Glutamatergic neuron (in vitro differentiated cells): ENCODE measurements around the gene DGAT2L6. TPM values are rescaled to one million over a fixed set of nuclear protein-coding genes. Genes with fewer than 3 reads are reported as not detected.

Experiments used
- DNase-seq: peaks from one replicate; pipeline ENCODE4 v3.0.0; 2022
- H3K27ac Mint-ChIP-seq: one replicate; pipeline ENCODE4 v1.8.0; 2020; ENCODE audit warnings: mild to moderate bottlenecking, mixed read lengths, inconsistent platforms; ENCODE audit not compliant: unreplicated experiment
- H3K27me3 Mint-ChIP-seq: one replicate; pipeline ENCODE4 v1.8.0; 2020; ENCODE audit warnings: mild to moderate bottlenecking, moderate library complexity, mixed read lengths, inconsistent platforms; ENCODE audit not compliant: unreplicated experiment
- H3K36me3 Mint-ChIP-seq: one replicate; pipeline ENCODE4 v1.8.0; 2020; ENCODE audit warnings: mild to moderate bottlenecking, mixed read lengths, inconsistent platforms; ENCODE audit not compliant: unreplicated experiment
- H3K4me1 Mint-ChIP-seq: one replicate; pipeline ENCODE4 v1.8.0; 2020; ENCODE audit warnings: mild to moderate bottlenecking, low read depth, mixed read lengths, inconsistent platforms; ENCODE audit not compliant: unreplicated experiment
- H3K4me3 Mint-ChIP-seq: one replicate; pipeline ENCODE4 v1.8.0; 2020; ENCODE audit warnings: mild to moderate bottlenecking, mixed read lengths, inconsistent platforms; ENCODE audit not compliant: unreplicated experiment
- H3K9me3 Mint-ChIP-seq: one replicate; pipeline ENCODE4 v1.8.0; 2020; ENCODE audit warnings: mild to moderate bottlenecking, moderate library complexity, mixed read lengths, inconsistent platforms; ENCODE audit not compliant: unreplicated experiment
- total RNA-seq: library from RNA; stranded (reverse); fragmentation: NEBNext Ultra II Directional; extraction: Animal tissue kit (Norgen Biotek cat#: 25700); gene quantifications from one replicate; pipeline ENCODE4 v1.2.1, GENCODE V29; 2021; ENCODE audit not compliant: unreplicated experiment
- TF ChIP-seq, protein P1 (sequence below): fragments of 200-600 bp; sonication (generic); IDR thresholded peaks from one replicate; pipeline ENCODE4 v1.5.0; 2021; ENCODE audit not compliant: partially characterized antibody, unreplicated experiment

DGAT2L6 gene
- total RNA-seq, 1 donor from 2014 or later, result not detected

DNA sequence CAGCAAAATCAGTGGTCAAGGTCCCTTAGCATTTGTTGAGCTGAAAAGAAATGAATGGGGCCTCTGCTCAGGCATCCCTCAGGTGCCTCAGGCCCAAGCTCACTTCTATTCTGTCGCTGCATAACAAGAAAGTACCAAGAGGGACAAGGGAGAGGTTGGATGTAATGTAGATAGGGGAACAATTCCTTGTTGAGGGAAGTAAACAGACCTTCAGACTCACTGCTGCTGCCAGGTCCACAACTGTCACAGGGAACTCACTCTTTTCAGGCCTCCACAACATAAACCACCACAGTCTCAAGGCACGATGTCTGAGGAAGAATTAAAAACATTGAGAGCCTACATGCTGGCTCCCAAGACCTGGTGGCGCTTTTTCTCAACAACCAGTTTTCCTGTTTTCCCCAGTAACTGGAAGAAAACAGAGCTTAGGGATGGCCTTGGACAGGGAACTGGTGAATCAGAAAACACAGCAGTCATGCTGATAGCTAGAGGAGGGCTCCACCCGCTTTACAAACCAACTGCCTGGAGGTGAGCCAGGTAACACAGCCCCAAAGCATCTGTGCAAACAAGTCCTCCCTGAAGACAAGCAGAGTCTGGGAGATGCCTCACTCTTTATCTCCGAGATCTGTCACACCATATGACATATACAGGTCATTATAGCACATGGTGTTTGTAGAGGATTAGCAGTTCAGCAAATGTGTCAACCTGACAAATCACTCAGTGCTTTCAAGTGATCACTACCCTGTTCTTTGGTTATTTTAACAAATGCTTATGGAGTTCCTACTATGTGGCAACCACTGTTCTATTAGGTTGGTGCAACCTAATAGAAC is 42.9 kb downstream of the DGAT2L6 start:
- no peaks in the 10 kb centered on the region for H3K36me3 Mint-ChIP-seq
- H3K27me3 Mint-ChIP-seq, result no peaks in the 10 kb centered on the region
- no peaks in the 10 kb centered on the region for H3K9me3 Mint-ChIP-seq
- H3K4me3 Mint-ChIP-seq, result no peak overlapping the region
- DNase-seq, result no peak
- H3K27ac Mint-ChIP-seq, result no peak overlapping the region
- no peaks in the 10 kb centered on the region for H3K4me1 Mint-ChIP-seq
- TF ChIP-seq, protein P1, sequence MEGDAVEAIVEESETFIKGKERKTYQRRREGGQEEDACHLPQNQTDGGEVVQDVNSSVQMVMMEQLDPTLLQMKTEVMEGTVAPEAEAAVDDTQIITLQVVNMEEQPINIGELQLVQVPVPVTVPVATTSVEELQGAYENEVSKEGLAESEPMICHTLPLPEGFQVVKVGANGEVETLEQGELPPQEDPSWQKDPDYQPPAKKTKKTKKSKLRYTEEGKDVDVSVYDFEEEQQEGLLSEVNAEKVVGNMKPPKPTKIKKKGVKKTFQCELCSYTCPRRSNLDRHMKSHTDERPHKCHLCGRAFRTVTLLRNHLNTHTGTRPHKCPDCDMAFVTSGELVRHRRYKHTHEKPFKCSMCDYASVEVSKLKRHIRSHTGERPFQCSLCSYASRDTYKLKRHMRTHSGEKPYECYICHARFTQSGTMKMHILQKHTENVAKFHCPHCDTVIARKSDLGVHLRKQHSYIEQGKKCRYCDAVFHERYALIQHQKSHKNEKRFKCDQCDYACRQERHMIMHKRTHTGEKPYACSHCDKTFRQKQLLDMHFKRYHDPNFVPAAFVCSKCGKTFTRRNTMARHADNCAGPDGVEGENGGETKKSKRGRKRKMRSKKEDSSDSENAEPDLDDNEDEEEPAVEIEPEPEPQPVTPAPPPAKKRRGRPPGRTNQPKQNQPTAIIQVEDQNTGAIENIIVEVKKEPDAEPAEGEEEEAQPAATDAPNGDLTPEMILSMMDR, result no peak

GRCh38 chrX:70226048-70226447 is 48.8 kb downstream of the DGAT2L6 start:
- DNase-seq, result no peak
- no peaks in the 10 kb centered on the region for H3K27me3 Mint-ChIP-seq
- no peak overlapping the region for H3K4me3 Mint-ChIP-seq
- H3K27ac Mint-ChIP-seq, result no peak overlapping the region
- H3K9me3 Mint-ChIP-seq, result no peaks in the 10 kb centered on the region
- TF ChIP-seq, protein P1, result no peak
- H3K36me3 Mint-ChIP-seq, result no peaks in the 10 kb centered on the region
- H3K4me1 Mint-ChIP-seq, result no peaks in the 10 kb centered on the region

DNA sequence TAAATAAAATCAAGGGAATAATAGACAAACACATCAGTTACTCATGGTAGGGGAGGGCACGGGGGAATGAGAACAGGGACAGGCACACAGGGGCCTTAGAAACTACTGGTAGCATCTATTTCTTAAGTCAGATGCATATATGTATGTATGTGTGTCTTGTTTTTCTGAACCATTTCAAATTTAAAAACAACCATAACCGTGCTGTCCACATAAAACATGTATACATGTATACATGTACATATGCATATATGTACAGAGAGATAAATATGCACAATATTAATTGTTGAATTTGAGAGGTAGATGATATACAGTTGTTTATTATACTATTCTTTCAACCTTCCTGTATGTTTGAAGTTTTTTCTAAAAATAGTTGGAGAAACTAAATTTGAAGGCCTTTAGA is 49.4 kb downstream of the DGAT2L6 start:
- no peak for DNase-seq
- TF ChIP-seq, protein P1, result no peak
- Mint-ChIP-seq H3K4me3 (no peak overlapping the region), H3K36me3 (no peaks in the 10 kb centered on the region), H3K27me3 (no peaks in the 10 kb centered on the region), H3K9me3 (no peaks in the 10 kb centered on the region), H3K27ac (no peak overlapping the region), H3K4me1 (no peaks in the 10 kb centered on the region)

GRCh38 chrX:70231666-70232065 is 54.4 kb downstream of the DGAT2L6 start:
- Mint-ChIP-seq H3K9me3 (no peaks in the 10 kb centered on the region), H3K36me3 (no peaks in the 10 kb centered on the region), H3K27me3 (no peaks in the 10 kb centered on the region), H3K4me1 (no peaks in the 10 kb centered on the region), H3K27ac (no peak overlapping the region), H3K4me3 (no peak overlapping the region)
- DNase-seq, result no peak
- TF ChIP-seq, protein P1, result no peak

- Mint-ChIP-seq H3K4me1 (no peaks in the 10 kb centered on the region), H3K36me3 (no peaks in the 10 kb centered on the region), H3K27ac (no peak within 1 kb of the TSS), H3K9me3 (no peaks in the 10 kb centered on the region), H3K27me3 (no peaks in the 10 kb centered on the region), H3K4me3 (no peak within 1 kb of the TSS)
- DNase-seq, result no peak
- TF ChIP-seq, protein P1, result no peak
Measured at GRCh38 chrX:70234355-70234754, 57.1 kb downstream of the DGAT2L6 start, which contains the start of gene AWAT1. Gene AWAT1 (plus strand): TSS chrX:70234655. CDS start chrX:70234696, 41 bp downstream.
